ENCODE results near the gene ZNF423. TPM values are rescaled to one million over a fixed set of nuclear protein-coding genes. Genes with fewer than 3 reads are reported as not detected.

The ZNF423 gene
- total RNA-seq, 1 donor: 11.6 TPM

DNA sequence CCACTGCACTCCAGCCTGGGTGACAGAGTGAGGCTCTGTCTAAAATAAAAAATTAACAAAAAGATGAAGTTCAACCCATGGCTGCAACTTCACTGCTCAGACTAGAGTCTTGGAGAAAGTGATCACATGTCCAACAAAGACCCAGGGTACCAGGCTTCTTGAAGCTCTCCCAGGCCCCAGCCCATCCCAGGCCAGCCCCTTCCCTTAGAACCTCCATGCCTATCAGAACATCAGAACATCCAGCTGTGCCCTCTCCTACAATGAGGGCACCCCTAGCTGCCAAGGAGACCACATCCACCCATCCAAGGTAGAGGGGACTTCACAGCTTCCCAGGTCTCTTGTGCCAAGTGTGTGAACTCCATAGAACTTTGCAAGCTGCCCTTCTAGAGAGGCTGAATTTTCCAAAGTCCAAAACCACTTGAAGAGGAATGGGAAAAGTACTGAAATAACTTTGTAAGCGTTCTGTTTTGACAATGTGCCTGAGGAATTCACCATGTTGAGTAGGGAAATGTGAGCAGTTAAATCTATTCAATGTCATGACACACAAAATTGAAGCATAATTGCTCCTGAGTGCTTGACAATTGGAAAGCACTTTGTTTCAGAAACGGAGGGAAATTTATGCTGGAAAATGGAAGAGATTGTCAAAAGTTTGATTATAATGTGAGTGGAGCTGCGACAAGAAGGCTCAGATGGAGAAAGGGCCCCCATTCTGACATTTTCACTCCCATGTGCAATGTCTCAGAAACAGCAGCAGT, 230.4 kb downstream of the ZNF423 start:
- peaks cover 3% of the 10 kb centered on the region for H3K9me3 ChIP-seq (ENCODE audit: low read depth, low read length)
- TF ChIP-seq CTCF (IDR thresholded peaks at IDR 0.05; ENCODE audit: extremely low read depth, low read depth, low read length): no peak
- no peak overlapping the region for H2AFZ ChIP-seq (ENCODE audit: low read length)

DNA sequence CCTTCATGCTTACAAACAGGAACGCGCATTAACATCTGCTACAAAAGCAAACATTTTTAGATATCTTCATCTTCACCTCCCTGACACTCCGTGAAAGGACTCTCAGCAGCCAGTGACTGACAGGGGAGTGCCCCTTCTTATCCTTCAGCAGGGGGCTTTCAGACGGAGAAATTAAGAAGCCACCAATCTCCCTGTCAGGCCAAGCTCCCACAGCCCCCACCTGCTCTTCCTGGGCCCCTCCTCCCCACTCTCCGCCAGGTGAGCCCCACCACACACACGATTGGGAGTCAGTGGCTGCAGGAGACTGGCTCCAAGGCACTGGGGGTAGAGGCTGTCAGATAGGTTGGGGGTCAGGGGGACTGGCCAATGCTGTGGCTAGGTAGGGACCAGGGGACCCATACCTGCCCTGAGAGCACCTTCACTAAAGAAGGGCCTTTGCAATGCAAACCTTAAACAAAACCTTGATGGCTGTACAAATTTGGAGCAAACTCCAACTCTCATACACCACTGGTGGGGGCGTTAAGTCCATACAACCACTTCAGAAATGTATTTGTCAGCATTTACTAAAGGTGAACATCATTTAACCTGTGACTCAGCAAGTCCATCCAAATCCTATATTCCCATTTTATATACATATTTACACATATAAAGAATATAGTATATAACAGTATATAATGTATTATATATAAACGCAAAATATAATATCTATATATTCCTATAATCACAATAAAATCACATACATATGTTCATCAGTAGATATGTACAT, 232.2 kb downstream of the ZNF423 start:
- H3K4me2 ChIP-seq (ENCODE audit: insufficient read depth, low read length): no peak overlapping the region
- H3K9me3 ChIP-seq (ENCODE audit: low read depth, low read length): no peaks in the 10 kb centered on the region
- H3K27me3 ChIP-seq (ENCODE audit: insufficient read depth, low read length): no peaks in the 10 kb centered on the region
- no peak for TF ChIP-seq CTCF (IDR thresholded peaks at IDR 0.05; ENCODE audit: extremely low read depth, low read depth, low read length)
- no peak overlapping the region for H2AFZ ChIP-seq (ENCODE audit: low read length)
- H3K4me1 ChIP-seq (ENCODE audit: insufficient read depth, low read length): peaks cover 33% of the 10 kb centered on the region
- H3K4me3 ChIP-seq (ENCODE audit: insufficient read depth, low read length): no peak overlapping the region
- no peaks in the 10 kb centered on the region for H3K79me2 ChIP-seq (ENCODE audit: insufficient read depth, low read length)
- DNase-seq (ENCODE audit: insufficient read length, low spot score, missing footprints): no peak
- H4K20me1 ChIP-seq (ENCODE audit: insufficient read depth, low read length): no peaks in the 10 kb centered on the region
- no peak overlapping the region for H3K27ac ChIP-seq (ENCODE audit: low read depth, low read length)
- H3K36me3 ChIP-seq (ENCODE audit: insufficient read depth, low read length): no peaks in the 10 kb centered on the region

More for the DNA sequence above, 230.4 kb downstream of the ZNF423 start:
- Histone ChIP-seq H3K27me3 (ENCODE audit: insufficient read depth, low read length) (no peaks in the 10 kb centered on the region), H3K4me2 (ENCODE audit: insufficient read depth, low read length) (no peak overlapping the region), H3K27ac (ENCODE audit: low read depth, low read length) (no peak overlapping the region), H3K4me3 (ENCODE audit: insufficient read depth, low read length) (no peak overlapping the region), H4K20me1 (ENCODE audit: insufficient read depth, low read length) (no peaks in the 10 kb centered on the region), H3K4me1 (ENCODE audit: insufficient read depth, low read length) (peaks cover 16% of the 10 kb centered on the region), H3K36me3 (ENCODE audit: insufficient read depth, low read length) (no peaks in the 10 kb centered on the region), H3K79me2 (ENCODE audit: insufficient read depth, low read length) (no peaks in the 10 kb centered on the region)
- DNase-seq (ENCODE audit: insufficient read length, low spot score, missing footprints): no peak

DNA sequence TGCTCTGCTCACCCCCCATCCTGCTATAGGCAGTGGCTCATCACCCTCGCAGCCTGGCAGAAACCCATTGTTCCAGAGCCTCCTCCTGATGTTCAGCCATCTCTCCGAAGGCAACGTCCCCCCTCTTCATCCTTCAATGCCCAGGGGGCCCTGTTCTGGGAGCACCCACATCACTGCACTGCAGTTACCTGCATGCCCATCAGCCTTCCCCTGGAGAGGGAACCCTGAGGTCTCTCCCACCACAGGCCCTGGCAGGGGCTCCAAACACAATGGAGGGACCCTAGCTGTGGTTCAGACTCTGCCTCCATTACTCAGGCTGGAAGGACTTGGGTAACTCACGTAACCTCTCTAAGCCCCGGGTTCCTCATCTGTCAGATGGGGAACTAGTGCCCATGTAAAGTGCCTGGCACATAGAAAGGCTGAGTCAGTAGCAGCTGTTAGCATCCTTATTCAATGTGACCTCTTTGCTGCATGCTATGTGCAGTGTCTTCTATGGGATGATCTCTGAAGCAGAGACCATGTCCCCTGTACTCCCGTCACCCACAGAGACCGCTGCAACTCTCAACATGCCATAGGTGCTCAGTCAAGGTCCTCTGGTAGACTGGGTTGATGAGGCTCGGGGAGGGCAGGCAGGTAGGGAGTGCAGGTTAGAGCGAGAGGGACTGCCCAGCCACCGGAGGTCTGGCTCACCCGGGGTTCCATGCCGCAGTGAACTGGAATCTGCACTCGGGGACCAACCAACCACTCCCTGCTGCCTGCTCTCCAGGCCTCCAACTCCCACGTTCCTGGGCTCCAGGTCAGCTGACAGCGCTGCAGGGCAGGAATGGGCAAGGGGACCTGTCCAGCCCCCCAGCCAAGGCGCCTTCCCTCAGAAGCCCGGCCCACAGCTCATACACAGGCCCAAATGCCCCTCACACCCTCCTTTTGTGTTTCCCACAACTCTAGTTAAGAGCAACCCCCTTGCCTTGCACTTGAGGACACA, 233.2 kb downstream of the ZNF423 start:
- H4K20me1 ChIP-seq (ENCODE audit: insufficient read depth, low read length): no peaks in the 10 kb centered on the region
- H3K27me3 ChIP-seq (ENCODE audit: insufficient read depth, low read length): no peaks in the 10 kb centered on the region
- H3K79me2 ChIP-seq (ENCODE audit: insufficient read depth, low read length): no peaks in the 10 kb centered on the region
- no peak overlapping the region for H3K4me2 ChIP-seq (ENCODE audit: insufficient read depth, low read length)
- DNase-seq (ENCODE audit: insufficient read length, low spot score, missing footprints): no peak
- H3K27ac ChIP-seq (ENCODE audit: low read depth, low read length): no peak overlapping the region
- H3K9me3 ChIP-seq (ENCODE audit: low read depth, low read length): no peaks in the 10 kb centered on the region
- H3K4me1 ChIP-seq (ENCODE audit: insufficient read depth, low read length): peaks cover 33% of the 10 kb centered on the region
- no peaks in the 10 kb centered on the region for H3K36me3 ChIP-seq (ENCODE audit: insufficient read depth, low read length)
- no peak overlapping the region for H3K4me3 ChIP-seq (ENCODE audit: insufficient read depth, low read length)
- no peak for TF ChIP-seq CTCF (IDR thresholded peaks at IDR 0.05; ENCODE audit: extremely low read depth, low read depth, low read length)
- H2AFZ ChIP-seq (ENCODE audit: low read length): no peak overlapping the region
